Hematopoietic multipotent progenitor cell treated with erythropoietin and hydrocortisone succinate and interleukin-3 and kit ligand, for 8 days (in vitro differentiated cells): Measurements from ENCODE around the gene RGS11.
A peak's percentile ranks its signal among the peaks of the same experiment; 100 is the strongest.
"Not testable (repeated sequence)": the region's sequence is repeated elsewhere in the genome, so short reads cannot be mapped to it uniquely, and the experiment has no call there.

Experiments used
- DNase-seq: peaks from one replicate; pipeline ENCODE4 v3.0.0-alpha.2; 2015

RGS11 gene

GRCh38 chr16:261031-261691, 14.6 kb downstream of the RGS11 start:
- no peak for DNase-seq

- DNase-seq: no peak
Measured at GRCh38 chr16:260326-260725, 15.4 kb downstream of the RGS11 start.

- no peak for DNase-seq
Measured at GRCh38 chr16:259814-260253, 15.9 kb downstream of the RGS11 start.

- peak; percentile 82 for DNase-seq
Measured at GRCh38 chr16:259226-259625, 16.5 kb downstream of the RGS11 start.

- DNase-seq: not testable (repeated sequence)
Measured at GRCh38 chr16:258091-258490, 17.7 kb downstream of the RGS11 start.

GRCh38 chr16:255183-255582, 20.6 kb downstream of the RGS11 start:
- DNase-seq: no peak

- no peak for DNase-seq
Measured at GRCh38 chr16:254461-254860, 21.3 kb downstream of the RGS11 start.

GRCh38 chr16:253833-254232, 21.9 kb downstream of the RGS11 start:
- no peak for DNase-seq

GRCh38 chr16:252366-253337, 23.1 kb downstream of the RGS11 start:
- no peak for DNase-seq

GRCh38 chr16:249431-249830, 26.3 kb downstream of the RGS11 start:
- no peak for DNase-seq

GRCh38 chr16:247027-247426, 28.7 kb downstream of the RGS11 start:
- no peak for DNase-seq

GRCh38 chr16:245105-245504, 30.6 kb downstream of the RGS11 start:
- DNase-seq: no peak

GRCh38 chr16:243348-243747, 32.4 kb downstream of the RGS11 start:
- no peak for DNase-seq

GRCh38 chr16:242281-242680, 33.5 kb downstream of the RGS11 start:
- DNase-seq: no peak

GRCh38 chr16:240559-240958, 35.2 kb downstream of the RGS11 start:
- no peak for DNase-seq

- DNase-seq: no peak
Measured at GRCh38 chr16:239948-240277, 35.8 kb downstream of the RGS11 start.

GRCh38 chr16:234468-235305, 41.1 kb downstream of the RGS11 start, which contains the start of gene FAM234A:
Gene FAM234A, plus strand, starts transcription at chr16:234821. Its CDS starts 19,593 bp downstream, at chr16:254414.
- DNase-seq: peak; percentile 93

- DNase-seq: no peak
Measured at GRCh38 chr16:230949-231348, 44.8 kb downstream of the RGS11 start.

GRCh38 chr16:230351-230750, 45.4 kb downstream of the RGS11 start:
- not testable (repeated sequence) for DNase-seq

- no peak for DNase-seq
Measured at GRCh38 chr16:229731-230281, 45.9 kb downstream of the RGS11 start.

GRCh38 chr16:228852-229730, 46.7 kb downstream of the RGS11 start, which contains the start of gene LUC7L:
Gene LUC7L, minus strand, starts transcription at chr16:229449. Its CDS starts 110 bp downstream, at chr16:229339.
- DNase-seq: peak; percentile 87
